Effector memory CD8-positive, alpha-beta T cell (primary cell): Measurements from ENCODE around the gene HEPH.
"Not testable (repeated sequence)": the region's sequence is repeated elsewhere in the genome, so short reads cannot be mapped to it uniquely, and the experiment has no call there.

Experiments used
- ATAC-seq: fragments of 150-1000 bp; cut with Tn5 transposase; replicated peaks from 2 replicates; pipeline ENCODE4 v1.10.0; 2021; ENCODE audit warnings: mild to moderate bottlenecking, moderate library complexity
- DNase-seq, 3 experiments: peaks; one replicate each; pipeline ENCODE4 v3.0.0; 2021
- H3K27ac Mint-ChIP-seq, 2 donors: one replicate each; pipeline ENCODE4 v1.8.0; 2022; ENCODE audit warnings: mild to moderate bottlenecking in 2 of 2, mixed read lengths in 2 of 2, moderate library complexity in 2 of 2
- H3K27me3 Mint-ChIP-seq, 2 donors: one replicate each; pipeline ENCODE4 v1.8.0; 2022; ENCODE audit warnings: mixed read lengths in 2 of 2
- H3K36me3 Mint-ChIP-seq: one replicate; pipeline ENCODE4 v1.8.0; 2022; ENCODE audit warnings: mild to moderate bottlenecking, moderate library complexity, mixed read lengths; ENCODE audit not compliant: insufficient read depth
- H3K4me1 Mint-ChIP-seq, 2 donors: one replicate each; pipeline ENCODE4 v1.8.0; 2022; ENCODE audit warnings: low read depth in 2 of 2, mixed read lengths in 2 of 2
- H3K4me3 Mint-ChIP-seq, 2 donors: one replicate each; pipeline ENCODE4 v1.8.0; 2022; ENCODE audit warnings: mild to moderate bottlenecking in 2 of 2, mixed read lengths in 2 of 2, moderate library complexity in 2 of 2
- H3K9me3 Mint-ChIP-seq, 2 donors: one replicate each; pipeline ENCODE4 v1.8.0; 2022; ENCODE audit warnings: mixed read lengths in 2 of 2

HEPH gene

GRCh38 chrX:66164931-66165330, 884 bp downstream of the HEPH start:
- no peak for DNase-seq
- no peaks in the 10 kb centered on the region for H3K36me3 Mint-ChIP-seq
- no peak overlapping the region for H3K4me3 Mint-ChIP-seq
- ATAC-seq, result no peak
- no peaks in the 10 kb centered on the region for H3K27me3 Mint-ChIP-seq
- H3K4me1 Mint-ChIP-seq, result no peaks in the 10 kb centered on the region
- H3K27ac Mint-ChIP-seq, result no peak overlapping the region
- H3K9me3 Mint-ChIP-seq, result no peaks in the 10 kb centered on the region

GRCh38 chrX:66166671-66167070, 2.6 kb downstream of the HEPH start:
- H3K27me3 Mint-ChIP-seq, result no peaks in the 10 kb centered on the region
- no peaks in the 10 kb centered on the region for H3K4me1 Mint-ChIP-seq
- DNase-seq, result no peak
- no peak for ATAC-seq
- no peaks in the 10 kb centered on the region for H3K9me3 Mint-ChIP-seq
- H3K4me3 Mint-ChIP-seq, result no peak overlapping the region
- no peaks in the 10 kb centered on the region for H3K36me3 Mint-ChIP-seq
- H3K27ac Mint-ChIP-seq, result no peak overlapping the region

DNA sequence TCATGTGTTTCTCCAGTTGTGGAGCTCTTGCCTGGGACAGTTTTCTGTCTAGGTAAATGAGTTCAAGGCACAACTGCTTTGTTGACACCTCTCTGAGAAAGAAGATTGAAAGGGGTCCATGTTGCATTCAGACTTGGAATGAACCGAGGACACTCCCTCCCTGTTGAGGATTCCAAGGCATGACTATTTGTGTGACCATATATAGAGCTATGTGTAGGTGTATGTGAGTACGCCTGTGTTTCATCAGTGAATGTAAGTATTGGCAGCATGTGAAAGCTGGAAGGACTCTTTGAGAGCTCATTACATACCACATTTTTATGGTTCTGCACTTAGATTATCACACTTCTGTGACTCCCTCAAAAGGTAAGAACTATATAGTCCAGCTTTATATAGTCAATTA, 3.4 kb downstream of the HEPH start:
- DNase-seq (no peak), ATAC-seq (no peak)
- Mint-ChIP-seq H3K4me3 (no peak overlapping the region), H3K36me3 (no peaks in the 10 kb centered on the region), H3K27me3 (no peaks in the 10 kb centered on the region), H3K4me1 (no peaks in the 10 kb centered on the region), H3K9me3 (no peaks in the 10 kb centered on the region), H3K27ac (no peak overlapping the region)

DNA sequence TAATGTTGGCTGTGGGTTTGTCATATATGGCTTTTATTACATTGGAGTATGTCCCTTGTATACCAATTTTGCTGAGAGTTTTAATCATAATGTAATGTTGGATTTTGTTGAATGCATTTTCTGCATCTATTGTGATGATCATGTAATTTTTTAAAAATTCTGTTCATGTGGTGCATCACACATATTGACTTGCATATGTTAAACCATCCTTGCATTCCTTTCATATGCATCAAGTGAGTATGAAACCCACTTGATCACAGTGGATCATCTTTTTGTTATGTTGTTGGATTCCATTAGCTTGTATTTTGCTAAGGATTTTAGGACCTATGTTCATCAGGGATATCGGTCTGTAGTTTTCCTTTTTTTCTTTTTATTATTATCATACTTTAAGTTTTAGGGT, 12.1 kb downstream of the HEPH start:
- Mint-ChIP-seq H3K9me3 (peaks cover 0 to 9% of the 10 kb centered on the region in 2 donors), H3K36me3 (no peaks in the 10 kb centered on the region), H3K4me1 (no peaks in the 10 kb centered on the region), H3K4me3 (no peak overlapping the region), H3K27me3 (no peaks in the 10 kb centered on the region), H3K27ac (no peak overlapping the region)
- ATAC-seq, result no peak
- no peak for DNase-seq

DNA sequence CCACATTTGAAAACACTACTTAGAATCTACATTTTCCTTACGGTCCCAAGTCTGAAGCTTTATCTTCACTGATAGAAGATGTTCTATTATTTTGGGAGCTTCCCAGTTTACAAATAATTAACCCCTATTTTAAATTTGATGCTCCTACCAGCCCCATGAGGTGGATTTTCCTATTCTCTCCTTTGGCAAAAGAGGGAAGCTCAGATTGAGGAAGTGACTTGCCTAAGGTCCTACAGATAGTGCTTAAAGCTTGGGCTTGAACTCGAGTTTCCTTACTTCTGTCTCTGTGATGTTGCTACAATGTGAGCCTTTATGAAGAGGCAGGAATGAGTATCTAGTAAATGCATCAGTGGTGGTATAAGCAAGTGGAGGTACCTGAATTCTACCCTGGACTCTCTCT, 27.5 kb downstream of the HEPH start:
- DNase-seq, result no peak
- no peaks in the 10 kb centered on the region for H3K9me3 Mint-ChIP-seq
- peaks cover 7% of the 10 kb centered on the region in 2 donors for H3K4me1 Mint-ChIP-seq
- H3K4me3 Mint-ChIP-seq, result no peak overlapping the region
- ATAC-seq, result no peak
- H3K36me3 Mint-ChIP-seq, result no peaks in the 10 kb centered on the region
- no peak overlapping the region for H3K27ac Mint-ChIP-seq
- peaks cover 17 to 18% of the 10 kb centered on the region in 2 donors for H3K27me3 Mint-ChIP-seq

DNA sequence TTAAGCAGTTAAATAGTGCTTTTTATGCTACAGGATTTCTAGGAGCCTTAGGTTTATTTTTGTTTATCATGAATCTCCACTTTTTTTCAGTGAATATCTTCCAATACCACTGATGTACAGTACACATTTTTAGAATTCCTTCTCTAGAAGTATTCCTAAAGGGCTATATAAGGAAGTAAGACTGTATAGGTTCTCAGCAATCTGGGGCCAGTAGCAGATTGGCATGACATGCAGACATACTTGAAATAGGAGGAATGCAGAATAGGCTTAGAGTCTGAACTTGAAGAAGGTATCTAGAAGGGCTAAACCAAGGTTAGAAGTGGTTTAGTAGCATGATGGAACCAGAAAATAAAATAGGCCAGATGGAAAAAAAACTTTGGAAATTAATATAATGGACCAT, 29.8 kb downstream of the HEPH start:
- Mint-ChIP-seq H3K4me3 (no peak overlapping the region), H3K9me3 (no peaks in the 10 kb centered on the region), H3K4me1 (peaks cover 7% of the 10 kb centered on the region in 2 donors), H3K27me3 (peaks cover 7 to 8% of the 10 kb centered on the region in 2 donors), H3K27ac (no peak overlapping the region), H3K36me3 (no peaks in the 10 kb centered on the region)
- DNase-seq (no peak), ATAC-seq (no peak)

DNA sequence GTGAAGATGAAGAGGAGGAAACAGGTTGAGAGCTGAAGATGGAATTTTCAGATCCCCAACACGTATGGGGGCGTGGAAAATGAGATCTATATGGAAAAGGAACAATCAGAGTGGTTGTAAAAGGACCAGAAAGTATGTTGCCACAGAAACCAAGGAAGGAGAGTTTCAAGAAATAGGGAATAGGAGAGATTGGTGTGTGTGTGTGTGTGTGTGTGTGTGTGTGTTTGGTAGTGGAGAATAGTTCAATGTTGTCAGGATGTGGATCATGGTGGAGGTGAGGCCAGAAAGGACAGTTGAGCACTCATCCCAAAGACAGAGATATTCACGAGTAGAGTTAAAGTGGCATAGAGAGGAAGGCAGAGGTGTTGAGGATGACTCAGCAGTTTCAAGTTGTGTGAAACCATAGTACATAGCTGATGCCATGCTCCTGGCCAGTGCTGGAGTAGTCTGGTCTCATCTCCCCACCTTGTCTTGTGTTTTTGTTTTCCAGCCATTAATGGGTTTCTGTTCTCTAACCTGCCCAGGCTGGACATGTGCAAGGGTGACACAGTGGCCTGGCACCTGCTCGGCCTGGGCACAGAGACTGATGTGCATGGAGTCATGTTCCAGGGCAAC, 36.1 kb downstream of the HEPH start:
- no peak overlapping the region for H3K4me3 Mint-ChIP-seq
- no peak overlapping the region for H3K27ac Mint-ChIP-seq
- H3K4me1 Mint-ChIP-seq, result peaks cover 4 to 12% of the 10 kb centered on the region in 2 donors

DNA sequence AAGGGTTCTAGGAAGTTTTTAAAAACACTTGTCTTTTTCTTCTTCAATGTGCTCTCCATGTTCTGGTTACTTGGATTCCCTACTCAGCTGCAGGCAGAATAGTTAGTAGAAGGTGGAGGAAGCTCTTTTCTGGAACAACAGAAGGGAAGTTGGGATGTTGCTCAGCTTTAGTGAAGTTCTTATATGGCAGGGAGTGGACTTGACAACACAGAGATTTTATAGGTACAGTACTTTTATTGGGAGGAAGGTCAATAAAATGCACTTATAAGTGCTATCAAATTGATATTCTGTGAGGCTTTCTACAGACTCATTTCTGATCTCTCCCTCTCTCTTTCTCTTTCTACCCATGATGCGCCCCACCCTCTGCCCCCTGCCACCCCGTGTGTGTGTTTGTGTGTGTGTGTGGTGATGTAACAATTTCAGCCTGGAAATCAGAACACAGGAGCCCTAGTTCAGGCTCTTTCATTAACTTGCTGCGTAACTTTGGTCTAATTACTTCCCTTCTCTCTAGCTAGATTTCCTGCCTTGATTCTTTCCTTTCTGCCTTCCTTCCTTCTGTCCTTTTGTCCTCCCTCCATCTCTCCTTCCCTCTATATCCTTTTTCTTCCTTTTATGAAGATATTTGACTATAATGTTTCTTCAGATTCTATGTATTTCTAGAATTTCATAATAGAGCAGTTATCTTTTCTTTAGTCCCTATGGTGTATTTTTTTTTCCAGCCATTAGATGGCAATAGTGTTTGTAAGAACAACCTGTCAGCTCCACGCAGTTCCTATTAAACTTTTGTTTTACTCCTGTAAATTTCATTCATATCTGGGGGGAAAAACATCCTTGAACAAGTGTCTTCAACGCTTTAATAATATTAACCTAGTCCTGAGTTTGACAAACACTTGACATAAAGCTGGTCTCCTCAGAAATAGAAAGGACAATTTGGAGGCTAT, 37.1 kb downstream of the HEPH start:
- DNase-seq (no peak), ATAC-seq (no peak)
- Mint-ChIP-seq H3K4me3 (no peak overlapping the region), H3K4me1 (peaks cover 4 to 12% of the 10 kb centered on the region in 2 donors), H3K27me3 (no peaks in the 10 kb centered on the region), H3K9me3 (no peaks in the 10 kb centered on the region), H3K36me3 (no peaks in the 10 kb centered on the region), H3K27ac (no peak overlapping the region)

More for the DNA sequence above, 36.1 kb downstream of the HEPH start:
- no peaks in the 10 kb centered on the region for H3K27me3 Mint-ChIP-seq
- ATAC-seq (no peak), DNase-seq (peak in 1 of 3 experiments; percentile 0)
- H3K9me3 Mint-ChIP-seq, result no peaks in the 10 kb centered on the region
- H3K36me3 Mint-ChIP-seq, result no peaks in the 10 kb centered on the region

DNA sequence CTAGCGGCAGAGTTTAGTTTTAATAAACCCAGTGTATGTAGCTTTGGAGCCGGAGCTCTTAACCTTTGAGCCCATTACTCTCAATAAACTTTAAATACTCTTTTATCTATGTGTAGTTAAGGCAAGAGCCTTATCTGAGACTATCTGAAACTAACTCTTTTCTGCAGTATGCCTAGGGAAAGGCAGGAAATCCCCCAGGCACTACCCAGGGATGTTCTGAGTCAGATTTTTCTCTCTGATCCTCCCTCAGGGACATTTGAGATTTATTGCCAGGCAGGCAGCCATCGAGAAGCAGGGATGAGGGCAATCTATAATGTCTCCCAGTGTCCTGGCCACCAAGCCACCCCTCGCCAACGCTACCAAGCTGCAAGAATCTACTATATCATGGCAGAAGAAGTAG, 39.1 kb downstream of the HEPH start:
- H3K36me3 Mint-ChIP-seq, result no peaks in the 10 kb centered on the region
- ATAC-seq (no peak), DNase-seq (no peak)
- peaks cover 4 to 12% of the 10 kb centered on the region in 2 donors for H3K4me1 Mint-ChIP-seq
- H3K4me3 Mint-ChIP-seq, result no peak overlapping the region
- no peaks in the 10 kb centered on the region for H3K27me3 Mint-ChIP-seq
- H3K9me3 Mint-ChIP-seq, result no peaks in the 10 kb centered on the region
- H3K27ac Mint-ChIP-seq, result no peak overlapping the region

- Mint-ChIP-seq H3K27ac (no peak overlapping the region), H3K36me3 (no peaks in the 10 kb centered on the region), H3K27me3 (peaks cover 9% of the 10 kb centered on the region in 2 donors), H3K4me3 (no peak overlapping the region), H3K9me3 (peaks cover 0 to 1% of the 10 kb centered on the region in 2 donors), H3K4me1 (no peaks in the 10 kb centered on the region)
- DNase-seq (no peak), ATAC-seq (no peak)
Observed at GRCh38 chrX:66221856-66222255, 57.8 kb downstream of the HEPH start.

- Mint-ChIP-seq H3K4me3 (no peak overlapping the region), H3K9me3 (peaks cover 0 to 7% of the 10 kb centered on the region in 2 donors), H3K4me1 (no peaks in the 10 kb centered on the region), H3K36me3 (no peaks in the 10 kb centered on the region), H3K27me3 (peaks cover 17 to 20% of the 10 kb centered on the region in 2 donors), H3K27ac (no peak overlapping the region)
- ATAC-seq, result no peak
- no peak for DNase-seq
Observed at GRCh38 chrX:66232296-66232695, 68.2 kb downstream of the HEPH start.

DNA sequence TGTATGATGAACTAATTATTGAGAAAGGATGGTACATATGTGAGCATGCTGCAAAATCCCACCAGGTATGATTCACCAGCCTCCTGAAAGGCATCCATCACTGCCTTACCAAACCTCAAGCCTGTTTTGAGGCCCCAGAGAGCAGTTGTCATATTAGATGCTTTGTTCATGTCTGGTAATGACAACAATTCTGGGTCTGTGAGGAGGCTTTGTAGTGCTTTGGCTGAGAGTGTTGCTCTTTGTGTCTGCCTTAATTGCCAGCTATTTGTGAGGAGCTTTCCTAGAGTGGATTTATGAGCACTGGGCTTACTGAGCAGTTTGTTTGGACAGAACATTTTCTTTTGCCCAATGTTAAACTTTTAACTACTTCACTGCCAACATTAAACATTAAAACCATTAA, 69.2 kb downstream of the HEPH start:
- Mint-ChIP-seq H3K36me3 (no peaks in the 10 kb centered on the region), H3K4me1 (no peaks in the 10 kb centered on the region), H3K9me3 (peaks cover 0 to 7% of the 10 kb centered on the region in 2 donors), H3K27ac (no peak overlapping the region), H3K27me3 (peaks cover 20 to 24% of the 10 kb centered on the region in 2 donors), H3K4me3 (no peak overlapping the region)
- ATAC-seq (no peak), DNase-seq (no peak)

GRCh38 chrX:66233904-66234303, 69.9 kb downstream of the HEPH start:
- H3K4me3 Mint-ChIP-seq, H3K27ac Mint-ChIP-seq, H3K4me1 Mint-ChIP-seq, DNase-seq, H3K9me3 Mint-ChIP-seq, ATAC-seq, H3K36me3 Mint-ChIP-seq: not testable (repeated sequence)
- H3K27me3 Mint-ChIP-seq, result peaks cover 20 to 24% of the 10 kb centered on the region in 2 donors
